Liver (tissue), 9 donors: Measurements from ENCODE around the gene PIP4K2A. TPM values are rescaled to one million over a fixed set of nuclear protein-coding genes. Genes with fewer than 3 reads are reported as not detected.

ENCODE experiments used
- DNase-seq: peaks from one replicate; pipeline ENCODE4 v3.0.0-alpha.2; 2017; ENCODE audit warnings: low spot score
- H3K27ac ChIP-seq, 2 donors: one replicate each; pipeline ENCODE4 v1.7.0; 2013; ENCODE audit warnings: inconsistent platforms in 2 of 2, low read length in 2 of 2, control low read depth in 1 of 2, low read depth in 1 of 2, mild to moderate bottlenecking in 1 of 2
- H3K27me3 ChIP-seq, 4 donors: one replicate each; pipeline versions ENCODE4 v1.6.1 to v1.7.0; 2013; ENCODE audit warnings: low read length in 3 of 4, inconsistent platforms in 1 of 4, mild to moderate bottlenecking in 1 of 4, moderate library complexity in 1 of 4; ENCODE audit not compliant: control insufficient read depth in 4 of 4, insufficient read depth in 4 of 4
- H3K36me3 ChIP-seq, 4 donors: one replicate each; pipeline versions ENCODE4 v1.6.1 to v1.7.0; 2013; ENCODE audit warnings: low read length in 3 of 4, mild to moderate bottlenecking in 3 of 4, low read depth in 1 of 4, moderate library complexity in 1 of 4; ENCODE audit not compliant: control insufficient read depth in 4 of 4, insufficient read depth in 3 of 4
- H3K4me1 ChIP-seq, 4 donors: one replicate each; pipeline versions ENCODE4 v1.6.1 to v1.7.0; 2013; ENCODE audit warnings: low read length in 3 of 4, mild to moderate bottlenecking in 3 of 4, moderate library complexity in 1 of 4; ENCODE audit not compliant: control insufficient read depth in 4 of 4, insufficient read depth in 4 of 4
- H3K4me3 ChIP-seq, 3 donors: one replicate each; pipeline versions ENCODE4 v1.6.1 to v1.7.0; 2013; ENCODE audit warnings: low read length in 3 of 3, control low read depth in 1 of 3, low read depth in 1 of 3, mild to moderate bottlenecking in 1 of 3
- H3K9ac ChIP-seq, 2 donors: one replicate each; pipeline ENCODE4 v1.7.0; 2013; ENCODE audit warnings: low read length in 2 of 2, mild to moderate bottlenecking in 2 of 2, moderate library complexity in 2 of 2, control low read depth in 1 of 2, low read depth in 1 of 2
- H3K9me3 ChIP-seq, 4 donors: one replicate each; pipeline versions ENCODE4 v1.6.1 to v1.7.0; 2013; ENCODE audit warnings: low read length in 3 of 4; ENCODE audit not compliant: control insufficient read depth in 4 of 4
- ATF3 ChIP-seq: IDR thresholded peaks from 2 replicates; pipeline ENCODE4 v1.6.1; 2016; ENCODE audit warnings: antibody characterized with exemption
- EGR1 ChIP-seq, 2 donors: IDR thresholded peaks; 2 replicates each; pipeline ENCODE4 v1.6.1; 2016 to 2018; ENCODE audit warnings: antibody characterized with exemption in 2 of 2, low read depth in 2 of 2
- FOXA1 ChIP-seq: IDR thresholded peaks from 2 replicates; pipeline ENCODE4 v1.6.1; 2016; ENCODE audit warnings: antibody characterized with exemption
- FOXA2 ChIP-seq: IDR thresholded peaks from 2 replicates; pipeline ENCODE4 v1.6.1; 2016; ENCODE audit warnings: antibody characterized with exemption
- GABPA ChIP-seq, 2 donors: IDR thresholded peaks in 1 of 2; conservative IDR thresholded peaks in 1 of 2; 2 replicates each; pipeline ENCODE4 v1.6.1; 2016; ENCODE audit warnings: antibody characterized with exemption in 2 of 2, mild to moderate bottlenecking in 1 of 2, moderate library complexity in 1 of 2
- HNF4A ChIP-seq, 2 donors: conservative IDR thresholded peaks; 2 replicates each; pipeline ENCODE4 v1.6.1; 2016; ENCODE audit warnings: antibody characterized with exemption in 2 of 2, mild to moderate bottlenecking in 2 of 2
- HNF4G ChIP-seq: IDR thresholded peaks from 2 replicates; pipeline ENCODE4 v1.6.1; 2016; ENCODE audit warnings: antibody characterized with exemption
- JUND ChIP-seq, 2 donors: IDR thresholded peaks; 2 replicates each; pipeline ENCODE4 v1.6.1; 2016; ENCODE audit warnings: antibody characterized with exemption in 2 of 2
- NR2F2 ChIP-seq: IDR thresholded peaks from 2 replicates; pipeline ENCODE4 v1.6.1; 2016; ENCODE audit warnings: antibody characterized with exemption
- RAD21 ChIP-seq, 2 donors: IDR thresholded peaks; 2 replicates each; pipeline ENCODE4 v1.6.1; 2016; ENCODE audit warnings: antibody characterized with exemption in 2 of 2, mild to moderate bottlenecking in 2 of 2
- REST ChIP-seq: IDR thresholded peaks from 2 replicates; pipeline ENCODE4 v1.6.1; 2016; ENCODE audit warnings: antibody characterized with exemption, mild to moderate bottlenecking
- RXRA ChIP-seq, 2 donors: IDR thresholded peaks; 2 replicates each; pipeline ENCODE4 v1.6.1; 2017 to 2018; ENCODE audit warnings: antibody characterized with exemption in 2 of 2, mild to moderate bottlenecking in 1 of 2
- SP1 ChIP-seq: IDR thresholded peaks from 2 replicates; pipeline ENCODE4 v1.6.1; 2018; ENCODE audit warnings: antibody characterized with exemption, mild to moderate bottlenecking
- TAF1 ChIP-seq: conservative IDR thresholded peaks from 2 replicates; pipeline ENCODE4 v1.6.1; 2016; ENCODE audit warnings: antibody characterized with exemption, mild to moderate bottlenecking
- YY1 ChIP-seq: IDR thresholded peaks from 2 replicates; pipeline ENCODE4 v1.6.1; 2016; ENCODE audit warnings: antibody characterized with exemption, mild to moderate bottlenecking
- WGBS: extraction: QIAGEN DNeasy Blood & Tissue Kit; methylation state at CpG from one replicate; pipeline ENCODE4 v1.1.7; 2013; 5-methylcytosine and 5-hydroxymethylcytosine counted together
- polyA plus RNA-seq, 2 donors: library from polyadenylated mRNA; stranded (reverse) in 1 of 2; unstranded in 1 of 2; fragments of 200-250 nt in 1 of 2; fragments of >200 nt in 1 of 2; fragmentation: Nextera tagmentation in 1 of 2; extraction: Ambion mirVana in 1 of 2; gene quantifications; one replicate each; pipeline versions ENCODE4 v1.2.1 to v1.2.3, GENCODE V29; 2013 to 2015
- total RNA-seq, 2 donors: library from RNA; depleted of rRNA; stranded (reverse); fragments of >200 nt; gene quantifications; one replicate each; pipeline ENCODE4 v1.2.3, GENCODE V29; 2014
- TF ChIP-seq, protein P1 (sequence below): fragments of 150-350 bp; IDR thresholded peaks from 2 replicates; pipeline ENCODE4 v1.5.1; 2017; ENCODE audit warnings: improper control_type of control experiment, low read depth, low read length; ENCODE audit not compliant: missing input control
- TF ChIP-seq, protein P2 (sequence below): IDR thresholded peaks from 2 replicates; pipeline ENCODE4 v1.6.1; 2016; ENCODE audit warnings: antibody characterized with exemption
- TF ChIP-seq, protein P3 (sequence below): IDR thresholded peaks from 2 replicates; pipeline ENCODE4 v1.6.1; 2016; ENCODE audit warnings: antibody characterized with exemption
- donor health status: healthy.
- donor health status: healthy.
- donor health status: healthy.
- donor health status: healthy.
- donor health status: healthy.

The PIP4K2A gene
- total and polyA plus RNA-seq, 4 donors, result 6.4 to 53.7 (median 8.6) TPM

- Histone ChIP-seq H3K27me3 (no peaks in the 10 kb centered on the region), H3K36me3 (no peaks in the 10 kb centered on the region), H3K27ac (no peak overlapping the region), H3K9ac (no peak overlapping the region), H3K4me1 (peaks cover 4 to 27% (median 18%) of the 10 kb centered on the region in 4 donors), H3K4me3 (no peak overlapping the region), H3K9me3 (no peaks in the 10 kb centered on the region)
- TF ChIP-seq, protein P1, sequence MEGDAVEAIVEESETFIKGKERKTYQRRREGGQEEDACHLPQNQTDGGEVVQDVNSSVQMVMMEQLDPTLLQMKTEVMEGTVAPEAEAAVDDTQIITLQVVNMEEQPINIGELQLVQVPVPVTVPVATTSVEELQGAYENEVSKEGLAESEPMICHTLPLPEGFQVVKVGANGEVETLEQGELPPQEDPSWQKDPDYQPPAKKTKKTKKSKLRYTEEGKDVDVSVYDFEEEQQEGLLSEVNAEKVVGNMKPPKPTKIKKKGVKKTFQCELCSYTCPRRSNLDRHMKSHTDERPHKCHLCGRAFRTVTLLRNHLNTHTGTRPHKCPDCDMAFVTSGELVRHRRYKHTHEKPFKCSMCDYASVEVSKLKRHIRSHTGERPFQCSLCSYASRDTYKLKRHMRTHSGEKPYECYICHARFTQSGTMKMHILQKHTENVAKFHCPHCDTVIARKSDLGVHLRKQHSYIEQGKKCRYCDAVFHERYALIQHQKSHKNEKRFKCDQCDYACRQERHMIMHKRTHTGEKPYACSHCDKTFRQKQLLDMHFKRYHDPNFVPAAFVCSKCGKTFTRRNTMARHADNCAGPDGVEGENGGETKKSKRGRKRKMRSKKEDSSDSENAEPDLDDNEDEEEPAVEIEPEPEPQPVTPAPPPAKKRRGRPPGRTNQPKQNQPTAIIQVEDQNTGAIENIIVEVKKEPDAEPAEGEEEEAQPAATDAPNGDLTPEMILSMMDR, result no peak
- TF ChIP-seq ATF3, result no peak
- no peak for TF ChIP-seq GABPA (IDR thresholded peaks at IDR 0.05 in 1 of 2, conservative IDR thresholded peaks at IDR 0.05 in 1 of 2)
- TF ChIP-seq, protein P2, sequence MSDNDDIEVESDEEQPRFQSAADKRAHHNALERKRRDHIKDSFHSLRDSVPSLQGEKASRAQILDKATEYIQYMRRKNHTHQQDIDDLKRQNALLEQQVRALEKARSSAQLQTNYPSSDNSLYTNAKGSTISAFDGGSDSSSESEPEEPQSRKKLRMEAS, result no peak
- no peak for TF ChIP-seq FOXA2
- DNase-seq, result no peak
- 93% methylated on average over 5 of the region's 5 CpGs for WGBS
Measured at GRCh38 chr10:22684699-22685098, 29.7 kb downstream of the PIP4K2A start.

DNA sequence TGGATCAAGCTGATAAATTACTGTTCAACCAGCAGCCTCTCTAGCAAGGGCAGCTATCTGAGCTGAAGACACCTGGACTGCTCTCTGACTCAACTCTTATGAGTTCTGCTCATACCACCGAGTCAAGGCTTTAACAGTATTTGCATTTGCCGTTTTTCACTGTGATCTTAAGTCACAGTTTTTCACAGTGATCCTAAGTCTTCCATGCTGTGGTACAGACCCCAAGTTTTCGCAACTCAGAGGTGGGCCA lies 31.3 kb downstream of the PIP4K2A start:
- DNase-seq, result no peak
- no peaks in the 10 kb centered on the region for H3K27me3 ChIP-seq
- TF ChIP-seq FOXA1 (no peak), EGR1 (IDR thresholded peaks at IDR 0.05; ENCODE audit: low read depth in 2 of 2) (no peak), ATF3 (no peak), RAD21 (IDR thresholded peaks at IDR 0.05) (no peak), GABPA (IDR thresholded peaks at IDR 0.05 in 1 of 2, conservative IDR thresholded peaks at IDR 0.05 in 1 of 2) (no peak), FOXA2 (no peak), YY1 (no peak), REST (no peak), HNF4A (conservative IDR thresholded peaks at IDR 0.05) (no peak), SP1 (no peak), RXRA (IDR thresholded peaks at IDR 0.05) (no peak), HNF4G (no peak), NR2F2 (no peak), TAF1 (no peak), JUND (IDR thresholded peaks at IDR 0.05) (no peak)
- TF ChIP-seq, protein P1, result no peak
- TF ChIP-seq, protein P3, sequence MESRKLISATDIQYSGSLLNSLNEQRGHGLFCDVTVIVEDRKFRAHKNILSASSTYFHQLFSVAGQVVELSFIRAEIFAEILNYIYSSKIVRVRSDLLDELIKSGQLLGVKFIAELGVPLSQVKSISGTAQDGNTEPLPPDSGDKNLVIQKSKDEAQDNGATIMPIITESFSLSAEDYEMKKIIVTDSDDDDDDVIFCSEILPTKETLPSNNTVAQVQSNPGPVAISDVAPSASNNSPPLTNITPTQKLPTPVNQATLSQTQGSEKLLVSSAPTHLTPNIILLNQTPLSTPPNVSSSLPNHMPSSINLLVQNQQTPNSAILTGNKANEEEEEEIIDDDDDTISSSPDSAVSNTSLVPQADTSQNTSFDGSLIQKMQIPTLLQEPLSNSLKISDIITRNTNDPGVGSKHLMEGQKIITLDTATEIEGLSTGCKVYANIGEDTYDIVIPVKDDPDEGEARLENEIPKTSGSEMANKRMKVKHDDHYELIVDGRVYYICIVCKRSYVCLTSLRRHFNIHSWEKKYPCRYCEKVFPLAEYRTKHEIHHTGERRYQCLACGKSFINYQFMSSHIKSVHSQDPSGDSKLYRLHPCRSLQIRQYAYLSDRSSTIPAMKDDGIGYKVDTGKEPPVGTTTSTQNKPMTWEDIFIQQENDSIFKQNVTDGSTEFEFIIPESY, result no peak
- TF ChIP-seq, protein P2, result no peak
- H3K4me1 ChIP-seq, result peaks cover 4 to 27% (median 18%) of the 10 kb centered on the region in 4 donors
- no peak overlapping the region for H3K9ac ChIP-seq
- no peaks in the 10 kb centered on the region for H3K9me3 ChIP-seq
- no peaks in the 10 kb centered on the region for H3K36me3 ChIP-seq
- no peak overlapping the region for H3K4me3 ChIP-seq
- WGBS, result 72% methylated on average over 3 of the region's 3 CpGs
- H3K27ac ChIP-seq, result peak overlapping the region; percentile 29 to 52
